GM18909 (cell line): ENCODE measurements around the gene DHX32.

Experiments used
- ATAC-seq: cut with Tn5 transposase; IDR thresholded peaks from one replicate; pipeline ENCODE4 v1.9.1; 2021; ENCODE audit warnings: mild to moderate bottlenecking; ENCODE audit not compliant: unreplicated experiment, poor library complexity

The DHX32 gene

DNA sequence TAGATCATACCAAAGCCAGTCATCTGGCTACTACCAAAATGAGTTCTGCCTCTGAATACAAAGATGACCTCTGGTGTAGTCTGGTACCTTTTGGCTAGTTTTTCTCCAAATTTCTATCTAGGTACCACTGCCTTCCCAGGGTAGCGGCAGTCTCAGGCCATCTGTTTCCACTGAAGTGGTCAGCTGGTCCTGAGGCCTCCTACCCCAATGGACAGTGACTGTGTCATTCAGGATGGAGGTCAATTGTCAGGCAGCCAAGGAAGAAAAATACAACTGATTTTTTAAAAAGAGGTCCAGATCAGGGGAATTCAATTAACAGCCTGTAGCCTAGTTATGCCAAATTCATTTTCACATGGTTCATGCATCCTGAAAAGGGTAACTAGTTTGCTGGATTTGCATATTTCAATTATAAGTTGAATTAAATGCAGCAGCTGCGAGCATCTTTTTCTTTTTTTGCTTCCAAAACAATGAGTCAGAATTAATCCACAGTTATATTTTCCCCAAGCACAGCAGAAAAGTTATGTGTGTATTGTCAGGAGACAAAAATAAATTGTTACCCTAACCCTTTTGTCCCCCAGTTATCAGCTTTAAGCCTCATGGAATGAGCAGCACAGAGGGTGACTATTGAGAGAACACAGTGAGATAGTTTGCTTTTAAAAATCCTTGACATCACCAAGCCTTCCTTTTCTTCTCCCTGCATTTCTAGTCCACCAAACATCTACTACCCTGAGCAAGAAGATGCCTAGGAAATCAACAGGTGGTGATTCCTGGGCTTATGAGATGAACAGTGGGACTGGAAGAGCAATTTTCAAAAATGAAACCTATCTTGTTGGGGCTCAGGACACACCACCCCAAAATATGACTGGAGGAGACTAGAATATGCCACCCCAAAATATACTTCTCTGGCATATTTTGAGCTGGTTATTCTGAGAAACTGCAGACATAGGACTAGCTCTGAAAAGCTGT, 30.0 kb downstream of the DHX32 start:
- no peak for ATAC-seq

DNA sequence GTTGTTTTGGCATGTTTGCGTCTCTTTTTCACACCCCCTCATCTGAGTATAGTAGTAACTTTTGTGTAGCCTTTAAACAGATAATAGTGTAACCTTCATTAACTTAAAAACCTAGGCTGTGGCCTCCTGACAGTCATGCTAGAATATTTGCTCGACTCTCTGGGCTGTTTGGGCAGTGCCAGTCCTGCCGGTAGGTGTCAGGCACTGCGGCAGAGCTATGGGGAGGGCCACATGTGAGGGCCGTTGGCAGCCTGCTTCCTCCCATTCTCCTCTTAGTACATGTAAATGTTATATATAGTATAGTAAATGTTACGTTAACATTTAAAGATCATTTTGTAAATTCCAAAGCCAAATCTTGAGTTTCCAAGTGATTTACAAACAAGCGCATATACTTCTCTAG, 31.6 kb downstream of the DHX32 start:
- no peak for ATAC-seq

DNA sequence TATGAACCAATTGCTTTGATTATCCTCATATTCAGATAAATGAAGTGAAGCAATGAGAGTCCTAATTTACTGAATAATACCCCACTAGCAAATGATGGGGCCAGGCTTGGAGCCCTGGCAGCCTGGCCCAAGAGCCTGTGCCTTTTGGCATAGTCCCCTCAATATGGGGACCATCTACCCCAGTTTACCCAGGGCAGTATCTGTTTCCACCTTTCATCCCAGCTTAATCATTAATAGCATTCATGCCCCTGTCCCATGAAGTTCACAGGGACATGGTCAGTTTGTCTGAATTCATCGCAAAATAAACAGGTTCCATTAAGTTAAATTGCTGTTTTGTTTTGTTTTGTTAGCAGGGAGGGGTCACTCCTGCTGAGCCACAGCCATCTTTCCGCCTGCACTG, 32.2 kb downstream of the DHX32 start:
- no peak for ATAC-seq

DNA sequence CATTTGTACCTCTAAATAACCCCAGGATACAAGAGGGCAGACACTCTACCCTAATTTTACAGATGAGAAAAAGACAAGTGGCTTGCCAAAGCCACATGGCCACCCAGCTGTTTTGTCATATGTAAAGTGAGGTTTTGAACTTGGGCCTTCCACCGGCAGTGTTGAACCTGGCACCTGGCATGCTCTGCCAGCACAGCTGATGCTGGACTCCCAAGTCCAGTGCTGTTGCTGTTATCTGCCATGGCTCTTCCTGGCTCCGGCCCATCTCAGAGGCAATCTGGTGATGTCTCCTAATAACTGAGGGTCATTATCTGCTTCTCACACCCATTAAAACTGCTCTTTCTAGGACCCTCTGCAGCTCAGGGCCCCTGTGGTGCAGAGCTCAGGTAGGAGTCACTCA, 32.7 kb downstream of the DHX32 start:
- ATAC-seq = no peak

DNA sequence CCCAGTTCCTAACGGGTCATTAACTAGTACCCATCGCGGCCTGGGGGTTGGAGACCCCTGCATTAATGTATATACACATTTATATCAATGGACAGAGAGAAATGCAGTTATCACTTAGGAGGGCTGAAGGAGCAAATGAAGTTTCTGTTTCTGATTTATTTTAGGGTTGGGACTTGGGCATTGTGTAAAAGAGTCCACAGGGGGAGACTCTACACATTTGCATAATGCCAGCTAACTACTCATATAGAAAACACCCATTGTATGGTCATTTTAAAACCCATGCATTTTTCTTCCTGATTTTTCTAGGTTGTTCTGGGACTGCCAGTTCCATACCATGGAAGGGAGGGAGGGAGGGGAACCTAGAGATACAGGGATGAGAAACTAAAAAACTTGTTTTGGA, 34.2 kb downstream of the DHX32 start:
- peak; percentile 60 for ATAC-seq

DNA sequence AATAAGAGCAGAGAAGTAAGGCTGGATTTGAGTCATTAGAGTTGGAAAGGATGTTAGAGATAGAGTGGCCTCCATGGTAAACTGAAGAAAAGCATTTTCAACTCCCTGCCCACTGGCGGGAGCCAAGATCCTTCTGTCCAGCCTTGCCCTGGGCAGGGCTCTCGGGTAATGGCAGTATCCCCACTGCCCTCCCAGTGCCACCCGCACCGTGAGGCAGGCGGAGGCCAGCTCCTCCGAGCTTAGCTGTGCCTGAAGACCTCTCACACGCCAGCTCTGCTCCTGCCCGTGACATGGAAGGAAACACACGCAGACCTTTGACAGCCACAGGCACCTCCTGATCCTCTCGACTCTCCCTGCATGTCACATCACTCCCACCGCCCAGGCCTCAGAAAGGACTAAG, 35.5 kb downstream of the DHX32 start:
- ATAC-seq = no peak

DNA sequence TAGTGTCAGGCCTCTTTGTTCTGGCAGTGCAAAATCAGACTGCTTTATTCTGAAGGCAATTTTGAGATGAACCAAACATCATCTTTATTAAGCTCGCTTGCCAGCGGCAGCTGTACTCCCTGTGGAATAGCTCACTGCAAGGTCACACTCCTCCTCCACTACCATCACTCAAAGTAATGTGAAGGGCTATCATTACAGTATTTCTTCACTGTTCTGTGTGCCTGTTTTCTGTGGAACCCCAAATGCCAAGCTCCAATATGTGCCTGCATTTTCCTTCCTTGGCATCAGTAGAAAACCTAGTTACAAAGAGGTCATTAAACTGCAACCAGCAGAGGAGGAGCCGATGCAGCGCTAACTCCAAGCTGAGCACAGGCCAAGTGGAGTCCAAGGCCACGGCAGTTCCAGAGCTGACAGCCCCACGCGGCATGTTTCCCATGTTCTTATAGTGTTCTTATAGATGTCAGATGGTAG, 36.3 kb downstream of the DHX32 start:
- no peak for ATAC-seq

DNA sequence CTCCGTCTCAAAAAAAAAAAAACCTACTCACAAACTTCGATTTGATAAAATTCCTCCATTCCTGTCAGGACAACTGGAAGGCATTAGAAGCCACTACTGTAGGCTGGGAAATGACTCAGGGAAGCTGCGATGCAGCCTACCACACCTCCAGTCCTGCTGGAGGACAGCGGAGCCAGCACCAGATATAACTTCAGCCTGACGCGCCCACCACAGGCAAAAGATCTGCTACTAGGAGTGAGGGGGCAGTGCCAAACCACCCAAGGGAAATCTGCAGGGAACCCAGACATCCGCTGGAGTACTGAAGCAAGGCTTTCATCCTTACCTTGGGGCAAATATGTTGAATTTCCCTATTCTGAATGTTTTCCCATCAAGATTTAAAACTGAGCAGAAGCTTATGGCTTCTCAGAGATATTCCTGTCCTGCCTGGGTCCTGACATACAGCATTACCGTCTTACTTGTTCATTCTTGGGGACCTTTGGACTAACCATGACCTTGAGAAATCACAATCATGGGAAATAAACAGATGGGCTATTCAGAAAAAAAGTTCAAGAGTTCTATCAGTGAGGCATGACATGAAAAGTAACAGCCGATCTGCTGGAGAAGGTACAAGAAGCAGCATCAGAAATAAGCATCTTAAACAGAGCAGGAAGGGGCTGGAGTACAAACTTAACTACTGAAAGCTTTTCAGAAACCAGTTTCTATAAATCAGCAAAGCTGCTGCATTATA, 37.3 kb downstream of the DHX32 start:
- ATAC-seq = no peak

DNA sequence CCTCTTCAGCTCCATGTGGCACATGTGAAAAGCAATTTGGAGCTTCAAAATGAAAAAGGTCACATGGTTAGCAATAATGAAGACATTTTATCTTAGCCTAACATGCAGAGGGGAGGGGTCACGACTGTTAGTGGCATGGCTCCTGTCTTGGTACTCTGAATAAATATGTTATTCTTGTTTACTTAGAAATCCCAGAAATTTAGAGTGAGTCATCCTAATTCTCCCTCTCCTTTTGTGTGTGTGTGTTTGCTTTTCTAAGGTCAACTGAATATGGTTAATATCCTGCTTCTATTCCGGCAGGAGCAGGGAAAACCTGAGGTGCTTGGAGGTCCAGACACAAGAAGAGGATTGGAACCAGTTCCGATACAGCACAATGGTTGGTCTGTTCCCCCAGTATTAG, 40.1 kb downstream of the DHX32 start:
- no peak for ATAC-seq

DNA sequence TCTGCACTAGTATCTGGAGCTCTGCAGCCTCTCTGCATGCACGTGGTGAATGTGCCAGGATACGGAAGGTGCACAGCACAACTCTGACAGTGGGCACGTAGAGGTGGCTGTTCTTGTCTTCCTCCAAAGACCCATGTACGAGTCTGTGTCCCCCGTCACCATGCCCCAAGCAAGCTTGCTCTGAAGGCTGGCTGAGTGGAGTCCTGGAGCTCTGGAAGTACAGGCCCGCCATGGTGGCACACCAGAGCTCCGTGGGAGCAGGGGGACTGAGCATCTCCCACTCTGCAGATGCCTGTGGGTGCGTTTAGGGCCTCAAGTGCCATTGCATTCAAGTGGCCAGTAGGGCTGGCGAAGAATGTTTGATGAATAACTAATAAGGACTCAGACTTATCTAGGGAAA, 40.7 kb downstream of the DHX32 start:
- ATAC-seq = no peak

DNA sequence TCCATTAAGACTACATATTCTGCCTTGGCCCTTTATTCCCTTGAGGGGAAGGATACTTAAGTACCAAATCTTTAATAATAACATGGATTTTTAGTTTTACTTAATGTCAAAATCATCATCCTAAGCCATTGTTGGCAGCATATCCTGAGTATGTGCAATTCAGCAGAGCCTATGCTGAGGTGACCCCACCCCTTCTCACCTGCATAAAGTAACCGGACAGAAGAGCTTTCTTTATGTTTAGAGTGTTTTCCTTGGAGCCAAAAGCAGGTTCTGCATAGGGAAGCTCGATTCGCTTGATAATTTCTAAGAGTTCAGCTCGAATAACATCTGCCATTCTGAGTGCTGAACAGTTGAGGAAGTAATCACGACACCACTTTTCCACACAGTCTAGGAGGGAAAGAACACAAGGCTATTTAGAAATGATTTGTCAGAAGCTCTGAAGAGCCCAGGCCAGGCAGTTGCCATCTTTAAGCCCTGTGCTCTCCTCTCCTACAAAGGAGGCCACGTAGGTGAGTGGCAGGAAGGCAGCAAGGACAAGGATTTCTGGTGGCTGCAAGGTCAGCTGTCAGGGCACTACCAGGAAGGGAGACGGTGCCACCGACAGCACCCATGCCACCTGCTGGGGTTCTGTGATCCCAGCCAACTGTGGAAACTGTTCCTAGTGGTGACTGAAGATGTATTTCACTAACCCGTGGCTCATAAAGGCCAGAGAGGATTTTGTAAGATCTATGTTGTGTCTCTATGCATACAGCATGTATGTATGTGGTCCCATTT, 42.1 kb downstream of the DHX32 start:
- no peak for ATAC-seq

DNA sequence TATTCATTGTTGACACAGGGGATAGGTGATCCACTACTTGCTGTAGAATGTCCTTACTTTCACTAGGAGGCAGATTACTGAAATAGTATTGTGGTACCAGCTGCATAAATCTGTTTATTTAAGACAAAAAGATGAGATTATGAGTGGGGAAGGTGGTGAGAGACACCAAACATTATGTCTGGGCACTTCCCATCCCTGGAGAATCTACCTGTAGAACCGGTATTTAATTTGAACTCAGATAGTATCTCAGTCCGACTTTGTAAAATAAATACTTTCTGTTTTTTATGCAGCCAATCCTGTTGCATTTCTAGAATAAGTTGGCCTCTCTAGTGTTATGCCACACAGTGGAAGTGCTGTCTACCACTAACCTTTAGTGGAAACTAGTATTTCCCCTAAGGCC, 44.3 kb downstream of the DHX32 start:
- ATAC-seq = no peak

DNA sequence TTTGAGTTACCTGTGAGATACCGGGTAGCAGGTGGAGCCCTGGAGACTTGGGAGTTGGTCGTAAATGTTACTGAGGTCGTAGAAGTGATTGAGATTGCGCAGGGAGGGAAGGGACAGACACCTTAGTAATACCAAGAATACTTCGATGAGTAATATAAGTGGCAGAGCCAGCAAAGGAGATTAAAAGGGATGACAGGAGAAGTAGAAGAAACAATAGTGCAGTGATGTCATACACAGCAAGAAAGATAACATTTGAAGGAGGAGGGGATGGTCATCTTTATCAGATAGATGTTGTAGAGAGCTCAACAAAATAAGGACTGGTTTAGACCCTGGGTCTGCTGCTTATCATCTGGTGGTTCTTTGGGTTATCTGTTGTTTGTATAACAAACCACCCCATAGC, 52.8 kb downstream of the DHX32 start:
- no peak for ATAC-seq

DNA sequence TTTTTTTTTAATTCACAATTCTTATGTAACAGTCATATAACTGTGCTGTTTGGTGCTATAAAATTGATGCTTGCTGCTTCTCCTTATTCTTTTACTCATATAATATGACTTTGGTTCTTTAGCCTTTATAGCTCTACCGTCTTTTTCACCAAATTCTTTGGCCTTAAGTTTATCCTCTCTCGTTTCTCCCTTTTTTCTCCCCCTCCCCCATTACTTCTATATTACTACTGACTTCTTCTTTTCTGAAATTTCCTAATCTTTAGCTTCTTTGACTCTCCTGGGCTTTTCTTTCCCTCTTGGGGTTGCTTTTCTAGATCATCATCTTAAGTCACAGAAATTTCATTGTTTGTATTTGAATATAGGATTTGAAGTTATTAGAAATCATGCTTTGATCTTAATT, 54.0 kb downstream of the DHX32 start:
- no peak for ATAC-seq

DNA sequence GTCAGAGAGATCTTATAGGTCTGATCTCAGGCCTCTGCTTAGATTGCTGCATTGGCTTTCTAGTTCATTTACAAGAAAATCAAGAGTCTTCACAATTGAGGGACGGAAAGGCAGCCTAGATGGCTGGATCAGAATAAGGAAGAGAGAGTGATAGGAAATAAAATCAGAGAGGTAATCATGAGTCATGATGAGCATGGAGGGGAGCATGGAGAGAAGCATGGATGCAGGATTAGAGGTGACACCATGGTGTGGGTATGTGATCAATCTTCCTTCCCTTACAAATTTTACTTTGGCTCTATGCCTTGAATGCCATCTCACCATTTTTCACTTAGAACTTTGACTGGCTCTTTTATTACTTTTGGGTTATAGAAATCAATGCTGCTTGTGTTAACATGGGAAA, 56.4 kb downstream of the DHX32 start:
- no peak for ATAC-seq

DNA sequence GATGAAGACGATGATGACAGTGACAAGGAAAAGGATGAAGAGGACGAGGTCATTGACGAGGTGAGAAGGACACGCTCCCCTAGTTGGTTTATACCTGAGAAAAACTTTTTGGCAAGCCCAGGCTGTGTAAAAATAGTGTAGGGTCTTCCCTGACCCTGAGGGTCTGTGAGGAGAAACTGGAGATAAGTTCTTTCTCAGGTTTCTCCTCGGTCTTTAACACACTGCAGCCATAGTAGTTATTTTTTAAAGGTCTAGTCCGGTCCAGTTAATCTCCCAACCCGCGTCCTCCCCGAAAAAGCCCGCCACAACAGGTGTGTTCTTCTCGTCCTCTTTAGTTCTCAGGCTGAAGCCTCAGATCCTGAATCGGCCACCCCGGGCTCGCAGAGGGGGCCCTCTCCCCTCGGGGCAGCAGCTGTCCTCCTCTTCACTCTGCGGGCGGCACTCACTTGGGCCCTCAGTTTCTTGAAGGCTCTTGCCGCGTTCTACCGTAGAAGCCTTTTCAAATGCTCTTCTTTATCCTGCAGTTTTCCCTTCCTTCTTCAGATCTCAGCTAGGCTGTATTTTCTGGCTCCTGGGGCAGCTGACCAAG, 57.3 kb downstream of the DHX32 start:
- peak; percentile 3 for ATAC-seq

DNA sequence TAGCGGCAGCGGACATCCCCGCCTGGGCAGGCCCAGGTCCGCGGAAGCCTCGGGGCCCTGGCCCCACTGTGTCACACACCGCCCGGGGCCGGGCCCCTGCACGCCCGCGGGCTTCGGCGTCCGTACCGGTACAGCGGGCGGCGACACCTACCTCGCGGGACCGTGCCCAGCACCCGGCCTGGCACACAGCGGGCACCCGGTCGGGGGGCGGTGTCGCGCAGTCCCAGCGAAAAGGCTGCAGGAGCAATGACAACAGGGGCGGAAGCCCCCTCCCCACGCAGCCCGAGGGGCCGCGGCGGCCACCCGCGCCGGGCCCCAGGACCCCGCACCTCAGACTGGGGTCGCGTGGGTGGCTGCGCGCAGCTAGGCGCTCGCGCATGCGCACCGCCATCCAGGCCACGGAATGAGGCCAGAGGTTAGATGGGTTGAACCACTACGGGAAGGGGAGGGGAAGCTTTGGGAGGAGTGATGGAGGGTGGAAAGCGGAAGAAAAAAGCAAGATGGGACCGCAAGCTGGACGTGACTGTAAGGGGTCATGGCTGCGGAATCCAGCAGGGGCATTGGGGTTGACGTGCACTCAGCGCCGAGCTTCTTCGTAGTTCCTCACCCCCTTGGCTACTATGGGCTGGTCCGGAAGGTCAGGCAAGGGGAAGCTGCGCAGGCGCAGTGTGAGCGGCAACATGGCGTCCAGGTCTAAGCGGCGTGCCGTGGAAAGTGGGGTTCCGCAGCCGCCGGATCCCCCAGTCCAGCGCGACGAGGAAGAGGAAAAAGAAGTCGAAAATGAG, 58.0 kb downstream of the DHX32 start, which contains the start of the genes BCCIP and UROS:
BCCIP (plus strand) TSS at position 669 of the 785 bp plus-strand sequence; CDS start at position 681, 12 bp downstream.
UROS (minus strand) TSS at position 381 of the 785 bp plus-strand sequence. CDS start 6,759 bp downstream, outside the sequence.
- peak; percentile 83 for ATAC-seq

DNA sequence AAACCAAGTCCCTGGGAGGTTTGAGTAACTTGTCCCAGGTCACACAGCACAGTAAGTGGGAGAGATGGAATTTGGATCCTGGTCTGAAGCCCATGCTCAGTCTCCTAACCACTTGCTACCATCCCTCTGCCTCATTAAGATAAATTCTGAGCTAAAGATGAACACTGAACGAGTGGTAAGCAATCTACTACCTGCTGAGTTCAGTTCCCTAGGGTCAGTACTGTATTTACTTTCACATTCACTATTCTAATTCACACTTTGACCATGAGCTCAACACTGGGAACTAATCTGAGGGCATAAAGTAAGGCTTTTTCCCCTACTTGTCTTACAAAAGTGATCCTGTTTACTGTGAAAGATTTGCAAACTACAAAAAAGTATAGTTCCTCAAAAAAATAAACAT, 60.4 kb downstream of the DHX32 start:
- ATAC-seq = peak; percentile 59

DNA sequence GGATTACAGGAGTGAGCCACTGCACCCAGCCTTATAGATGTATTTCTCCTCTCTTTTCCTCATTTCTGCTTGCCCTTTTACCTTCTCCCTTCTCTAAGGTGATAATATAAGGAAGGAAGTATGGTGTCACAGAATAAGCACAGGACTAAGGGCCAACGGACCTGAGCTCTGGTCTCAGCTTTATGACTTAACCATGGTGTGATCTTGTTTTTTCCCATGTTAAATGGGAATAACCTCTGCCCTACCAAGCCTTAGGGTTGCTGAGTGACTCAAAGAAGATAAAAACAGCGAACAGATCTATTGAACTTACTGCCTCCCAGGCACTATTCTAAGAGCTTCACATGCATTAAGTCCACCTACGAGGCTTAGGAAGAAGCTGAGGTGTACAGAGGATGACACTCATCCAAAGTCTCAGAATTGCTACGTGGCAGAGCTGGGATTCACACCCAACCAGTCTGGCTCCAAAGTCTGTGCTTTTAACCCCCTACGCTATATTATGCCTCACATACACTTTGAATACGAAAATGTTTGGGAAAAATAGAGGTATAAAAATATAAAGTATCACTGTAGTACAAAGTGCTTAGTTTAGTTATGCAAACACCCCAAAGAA, 63.6 kb downstream of the DHX32 start:
- no peak for ATAC-seq
